ENCODE measurements around the gene NEDD4L. TPM values are rescaled to one million over a fixed set of nuclear protein-coding genes. Genes with fewer than 3 reads are reported as not detected.

NEDD4L gene
- polyA plus RNA-seq, 1 donor: 93.0 TPM

GRCh38 chr18:58389745-58390144, 345.7 kb downstream of the NEDD4L start:
- no peak overlapping the region for H3K27ac ChIP-seq (ENCODE audit: low read length)
- no peaks in the 10 kb centered on the region for H3K9me3 ChIP-seq (ENCODE audit: control insufficient read depth, low read depth, low read length)
- peaks cover 86% of the 10 kb centered on the region for H3K36me3 ChIP-seq (ENCODE audit: control insufficient read depth, insufficient read depth, low read length)
- DNase-seq: no peak
- H3K27me3 ChIP-seq (ENCODE audit: control insufficient read depth, insufficient read depth, low read length): no peaks in the 10 kb centered on the region
- peaks cover 4% of the 10 kb centered on the region for H3K4me1 ChIP-seq (ENCODE audit: control insufficient read depth, insufficient read depth, low read length)
- WGBS (ENCODE audit: insufficient coverage, low lambda C conversion rate): no CpG with 5 or more reads among the region's 2 CpGs
- H3K4me3 ChIP-seq (ENCODE audit: low read length): no peak overlapping the region

- no peak for DNase-seq
- Histone ChIP-seq H3K36me3 (ENCODE audit: control insufficient read depth, insufficient read depth, low read length) (peaks cover 88% of the 10 kb centered on the region), H3K9me3 (ENCODE audit: control insufficient read depth, low read depth, low read length) (no peaks in the 10 kb centered on the region), H3K27me3 (ENCODE audit: control insufficient read depth, insufficient read depth, low read length) (no peaks in the 10 kb centered on the region), H3K4me1 (ENCODE audit: control insufficient read depth, insufficient read depth, low read length) (peaks cover 4% of the 10 kb centered on the region), H3K27ac (ENCODE audit: low read length) (no peak overlapping the region), H3K4me3 (ENCODE audit: low read length) (no peak overlapping the region)
- no CpG with 5 or more reads among the region's 9 CpGs for WGBS (ENCODE audit: insufficient coverage, low lambda C conversion rate)
Observed at GRCh38 chr18:58390399-58390798, 346.4 kb downstream of the NEDD4L start.

GRCh38 chr18:58391231-58391825, 347.3 kb downstream of the NEDD4L start:
- Histone ChIP-seq H3K27ac (ENCODE audit: low read length) (no peak overlapping the region), H3K27me3 (ENCODE audit: control insufficient read depth, insufficient read depth, low read length) (no peaks in the 10 kb centered on the region), H3K36me3 (ENCODE audit: control insufficient read depth, insufficient read depth, low read length) (peaks cover 88% of the 10 kb centered on the region), H3K9me3 (ENCODE audit: control insufficient read depth, low read depth, low read length) (no peaks in the 10 kb centered on the region), H3K4me1 (ENCODE audit: control insufficient read depth, insufficient read depth, low read length) (peaks cover 4% of the 10 kb centered on the region), H3K4me3 (ENCODE audit: low read length) (no peak overlapping the region)
- DNase-seq: no peak
- WGBS (ENCODE audit: insufficient coverage, low lambda C conversion rate): no CpG with 5 or more reads among the region's 1 CpG

- Histone ChIP-seq H3K36me3 (ENCODE audit: control insufficient read depth, insufficient read depth, low read length) (peaks cover 85% of the 10 kb centered on the region), H3K9me3 (ENCODE audit: control insufficient read depth, low read depth, low read length) (no peaks in the 10 kb centered on the region), H3K27ac (ENCODE audit: low read length) (no peak overlapping the region), H3K4me3 (ENCODE audit: low read length) (no peak overlapping the region), H3K27me3 (ENCODE audit: control insufficient read depth, insufficient read depth, low read length) (no peaks in the 10 kb centered on the region), H3K4me1 (ENCODE audit: control insufficient read depth, insufficient read depth, low read length) (peaks cover 4% of the 10 kb centered on the region)
- no peak for DNase-seq
- no CpG with 5 or more reads among the region's 8 CpGs for WGBS (ENCODE audit: insufficient coverage, low lambda C conversion rate)
Observed at GRCh38 chr18:58391932-58392323, 347.9 kb downstream of the NEDD4L start.

GRCh38 chr18:58392324-58393000, 348.4 kb downstream of the NEDD4L start:
- Histone ChIP-seq H3K4me3 (ENCODE audit: low read length) (no peak overlapping the region), H3K27ac (ENCODE audit: low read length) (no peak overlapping the region), H3K9me3 (ENCODE audit: control insufficient read depth, low read depth, low read length) (no peaks in the 10 kb centered on the region), H3K27me3 (ENCODE audit: control insufficient read depth, insufficient read depth, low read length) (no peaks in the 10 kb centered on the region), H3K36me3 (ENCODE audit: control insufficient read depth, insufficient read depth, low read length) (peaks cover 87% of the 10 kb centered on the region), H3K4me1 (ENCODE audit: control insufficient read depth, insufficient read depth, low read length) (peaks cover 4% of the 10 kb centered on the region)
- DNase-seq: no peak
- 100% methylated on average over 2 of the region's 11 CpGs for WGBS (ENCODE audit: insufficient coverage, low lambda C conversion rate)

- DNase-seq: no peak
- peaks cover 4% of the 10 kb centered on the region for H3K4me1 ChIP-seq (ENCODE audit: control insufficient read depth, insufficient read depth, low read length)
- H3K27me3 ChIP-seq (ENCODE audit: control insufficient read depth, insufficient read depth, low read length): no peaks in the 10 kb centered on the region
- H3K9me3 ChIP-seq (ENCODE audit: control insufficient read depth, low read depth, low read length): no peaks in the 10 kb centered on the region
- H3K27ac ChIP-seq (ENCODE audit: low read length): no peak overlapping the region
- WGBS (ENCODE audit: insufficient coverage, low lambda C conversion rate): no CpG with 5 or more reads among the region's 2 CpGs
- no peak overlapping the region for H3K4me3 ChIP-seq (ENCODE audit: low read length)
- H3K36me3 ChIP-seq (ENCODE audit: control insufficient read depth, insufficient read depth, low read length): peaks cover 84% of the 10 kb centered on the region
Observed at GRCh38 chr18:58393295-58393694, 349.3 kb downstream of the NEDD4L start.

- H3K4me3 ChIP-seq (ENCODE audit: low read length): no peak overlapping the region
- WGBS (ENCODE audit: insufficient coverage, low lambda C conversion rate): 100% methylated on average over 1 of the region's 7 CpGs
- no peaks in the 10 kb centered on the region for H3K9me3 ChIP-seq (ENCODE audit: control insufficient read depth, low read depth, low read length)
- H3K4me1 ChIP-seq (ENCODE audit: control insufficient read depth, insufficient read depth, low read length): peaks cover 4% of the 10 kb centered on the region
- no peak for DNase-seq
- no peak overlapping the region for H3K27ac ChIP-seq (ENCODE audit: low read length)
- H3K36me3 ChIP-seq (ENCODE audit: control insufficient read depth, insufficient read depth, low read length): peaks cover 80% of the 10 kb centered on the region
- H3K27me3 ChIP-seq (ENCODE audit: control insufficient read depth, insufficient read depth, low read length): no peaks in the 10 kb centered on the region
Observed at GRCh38 chr18:58394046-58394445, 350.0 kb downstream of the NEDD4L start.

- Histone ChIP-seq H3K27me3 (ENCODE audit: control insufficient read depth, insufficient read depth, low read length) (no peaks in the 10 kb centered on the region), H3K4me3 (ENCODE audit: low read length) (no peak overlapping the region), H3K4me1 (ENCODE audit: control insufficient read depth, insufficient read depth, low read length) (peaks cover 4% of the 10 kb centered on the region), H3K27ac (ENCODE audit: low read length) (no peak overlapping the region), H3K36me3 (ENCODE audit: control insufficient read depth, insufficient read depth, low read length) (peaks cover 76% of the 10 kb centered on the region), H3K9me3 (ENCODE audit: control insufficient read depth, low read depth, low read length) (no peaks in the 10 kb centered on the region)
- no peak for DNase-seq
- no CpG with 5 or more reads among the region's 12 CpGs for WGBS (ENCODE audit: insufficient coverage, low lambda C conversion rate)
Observed at GRCh38 chr18:58394602-58395425, 350.8 kb downstream of the NEDD4L start.

GRCh38 chr18:58396144-58396543, 352.1 kb downstream of the NEDD4L start:
- no peak overlapping the region for H3K27ac ChIP-seq (ENCODE audit: low read length)
- peaks cover 4% of the 10 kb centered on the region for H3K4me1 ChIP-seq (ENCODE audit: control insufficient read depth, insufficient read depth, low read length)
- WGBS (ENCODE audit: insufficient coverage, low lambda C conversion rate): 83% methylated on average over 1 of the region's 10 CpGs
- H3K27me3 ChIP-seq (ENCODE audit: control insufficient read depth, insufficient read depth, low read length): no peaks in the 10 kb centered on the region
- no peaks in the 10 kb centered on the region for H3K9me3 ChIP-seq (ENCODE audit: control insufficient read depth, low read depth, low read length)
- peaks cover 63% of the 10 kb centered on the region for H3K36me3 ChIP-seq (ENCODE audit: control insufficient read depth, insufficient read depth, low read length)
- DNase-seq: no peak
- no peak overlapping the region for H3K4me3 ChIP-seq (ENCODE audit: low read length)

- Histone ChIP-seq H3K27me3 (ENCODE audit: control insufficient read depth, insufficient read depth, low read length) (no peaks in the 10 kb centered on the region), H3K36me3 (ENCODE audit: control insufficient read depth, insufficient read depth, low read length) (peaks cover 54% of the 10 kb centered on the region), H3K4me1 (ENCODE audit: control insufficient read depth, insufficient read depth, low read length) (peaks cover 2% of the 10 kb centered on the region), H3K4me3 (ENCODE audit: low read length) (no peak overlapping the region), H3K9me3 (ENCODE audit: control insufficient read depth, low read depth, low read length) (no peaks in the 10 kb centered on the region), H3K27ac (ENCODE audit: low read length) (no peak overlapping the region)
- WGBS (ENCODE audit: insufficient coverage, low lambda C conversion rate): 92% methylated on average over 2 of the region's 3 CpGs
- no peak for DNase-seq
Observed at GRCh38 chr18:58396966-58397365, 352.9 kb downstream of the NEDD4L start.
